Amniotic stem cell (primary cell): ENCODE data around the gene SMAD5.

ENCODE experiments used
- DNase-seq: peaks from one replicate; lab custom pipeline; 2025; lab: John Stamatoyannopoulos, UW

Gene SMAD5

DNA sequence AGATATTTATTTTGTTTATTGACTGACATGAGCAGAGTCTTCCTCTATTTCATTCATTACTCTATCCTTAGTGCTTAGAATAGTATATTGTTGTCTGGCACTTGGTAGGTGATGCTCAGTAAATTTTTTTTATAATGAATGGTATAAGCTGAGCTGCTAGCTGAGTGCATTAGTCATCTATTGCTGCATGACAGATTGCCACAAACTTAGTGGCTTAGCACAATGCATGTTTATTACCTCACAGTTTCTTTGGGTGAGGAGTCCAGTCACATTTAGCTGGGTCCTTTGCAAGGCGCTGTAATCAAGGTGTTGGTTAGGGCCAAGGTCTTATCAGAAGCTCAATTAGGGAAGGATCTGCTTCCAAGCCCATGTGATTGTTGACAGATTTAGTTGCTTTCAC is 23.1 kb downstream of the SMAD5 start:
- no peak for DNase-seq

DNA sequence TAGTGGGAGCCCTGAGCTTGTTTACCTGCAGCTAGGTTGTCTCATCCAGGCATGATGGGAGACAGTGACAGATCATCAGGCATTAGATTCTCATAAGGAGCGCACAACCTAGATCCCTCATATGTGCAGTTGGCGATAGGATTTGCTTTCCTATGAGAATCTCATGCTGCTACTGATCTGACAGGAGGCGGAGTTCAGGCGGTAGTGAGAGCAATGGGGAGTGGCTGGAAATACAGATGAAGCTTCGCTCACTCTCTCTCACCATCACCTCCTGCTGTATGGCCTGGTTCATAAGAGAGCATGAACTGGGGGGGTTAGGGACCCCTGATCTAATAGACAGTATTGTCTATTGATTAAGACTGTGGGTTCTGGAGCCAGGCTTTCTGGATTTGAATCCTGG is 24.9 kb downstream of the SMAD5 start:
- no peak for DNase-seq

DNA sequence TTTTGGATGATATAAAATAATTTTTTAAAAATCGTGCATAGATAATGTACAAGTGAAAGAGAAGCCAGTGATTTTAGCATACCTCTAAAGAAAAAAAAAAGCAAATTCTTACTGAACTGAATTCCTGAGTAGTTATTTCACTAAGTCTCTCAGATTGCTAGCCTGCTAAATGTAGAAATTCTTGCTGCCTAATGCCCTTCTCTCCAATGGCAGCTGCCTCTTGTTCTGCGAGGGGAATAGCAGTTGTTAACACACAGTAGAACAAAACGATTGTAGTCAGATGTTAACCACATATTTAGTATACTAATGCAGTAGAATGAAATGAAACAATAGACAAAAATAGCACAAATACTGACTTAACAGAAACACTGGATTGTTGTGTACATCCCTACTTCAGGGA is 26.8 kb downstream of the SMAD5 start:
- no peak for DNase-seq

- no peak for DNase-seq
These were observed 29.4 kb downstream of the SMAD5 start for GRCh38 chr5:136162008-136162407.

GRCh38 chr5:136164226-136164625 is 31.6 kb downstream of the SMAD5 start:
- no peak for DNase-seq

GRCh38 chr5:136166909-136167308 is 34.3 kb downstream of the SMAD5 start:
- DNase-seq: no peak

DNA sequence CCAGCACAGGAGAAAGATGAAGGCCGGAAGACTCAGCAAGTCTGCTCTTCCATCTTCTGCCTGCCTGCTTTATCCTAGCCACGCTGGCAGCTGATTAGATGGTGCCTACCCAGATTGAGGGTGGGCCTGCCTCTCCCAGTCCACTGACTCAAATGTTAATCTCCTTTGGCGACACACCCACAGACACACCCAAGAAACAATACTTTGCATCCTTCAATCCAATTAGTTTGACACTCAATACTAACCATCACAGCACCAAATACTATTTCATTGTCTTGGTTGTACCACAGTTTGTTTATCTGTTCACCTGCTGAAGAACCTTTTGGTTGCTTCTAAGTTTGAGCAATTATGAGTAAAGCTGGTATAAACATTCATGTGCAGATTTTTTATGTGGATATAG is 36.6 kb downstream of the SMAD5 start:
- DNase-seq: no peak

DNA sequence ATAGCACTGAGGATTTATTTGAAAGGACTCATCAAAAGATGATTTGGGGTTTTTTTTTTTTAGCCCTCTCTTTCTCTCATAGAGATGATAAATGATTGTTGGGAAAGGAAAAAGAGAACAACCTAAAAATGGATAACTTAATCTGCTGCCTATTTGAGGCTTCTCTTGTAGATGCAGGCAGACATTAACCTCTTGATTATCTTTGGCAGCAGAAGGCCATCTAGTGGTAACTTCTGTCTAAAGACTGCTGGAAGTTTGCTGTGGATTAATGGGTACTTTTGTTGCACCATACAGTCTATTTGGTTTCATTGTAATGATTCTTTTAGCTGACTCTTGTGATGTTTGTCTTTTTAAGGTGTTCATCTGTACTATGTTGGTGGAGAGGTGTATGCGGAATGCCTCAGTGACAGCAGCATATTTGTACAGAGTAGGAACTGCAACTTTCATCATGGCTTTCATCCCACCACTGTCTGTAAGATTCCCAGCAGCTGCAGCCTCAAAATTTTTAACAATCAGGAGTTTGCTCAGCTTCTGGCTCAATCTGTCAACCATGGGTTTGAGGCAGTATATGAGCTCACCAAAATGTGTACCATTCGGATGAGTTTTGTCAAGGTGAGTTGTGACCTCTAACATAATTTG is 41.5 kb downstream of the SMAD5 start:
- no peak for DNase-seq

DNA sequence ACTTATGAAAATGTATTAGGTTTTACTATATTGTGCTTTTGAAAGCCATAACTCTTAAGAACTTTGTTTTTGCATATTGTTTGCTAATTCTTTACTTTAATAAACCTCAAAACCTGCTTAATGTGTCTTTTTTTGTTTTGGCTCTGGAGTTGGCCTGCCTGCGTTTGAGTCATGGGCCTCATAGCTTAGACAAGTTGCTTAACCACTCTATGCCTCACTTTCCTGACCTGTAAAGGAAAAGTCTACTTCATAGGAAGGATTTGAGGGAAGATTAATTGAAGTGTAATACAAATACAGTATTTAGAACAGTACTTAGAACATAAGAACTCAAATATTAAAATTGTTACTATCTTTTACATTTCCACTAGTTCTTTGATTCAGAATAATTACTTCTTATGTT is 50.0 kb downstream of the SMAD5 start:
- DNase-seq: no peak

- DNase-seq: no peak
These were observed 53.5 kb downstream of the SMAD5 start for GRCh38 chr5:136185974-136186665.

DNA sequence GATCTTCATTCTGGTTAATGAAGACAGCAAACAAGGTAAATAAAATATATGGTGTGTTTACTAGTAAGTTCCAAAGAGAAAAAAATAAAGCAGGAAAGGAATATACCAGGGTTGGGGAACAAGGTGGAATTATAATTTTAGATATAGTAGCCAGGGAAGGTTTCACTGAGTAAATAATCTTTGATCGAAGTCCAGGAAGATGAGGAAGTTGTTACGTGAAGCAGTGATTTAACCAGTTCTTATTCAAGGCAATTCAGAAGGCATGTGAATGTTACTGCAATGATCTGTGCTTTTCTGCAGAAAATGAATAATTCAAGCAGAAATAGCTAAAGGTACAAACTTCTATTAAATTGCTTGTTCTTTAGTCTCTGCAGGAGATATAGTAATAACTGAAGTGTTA is 54.2 kb downstream of the SMAD5 start:
- DNase-seq: no peak

- no peak for DNase-seq
These were observed 56.2 kb downstream of the SMAD5 start for GRCh38 chr5:136188859-136189258.

DNA sequence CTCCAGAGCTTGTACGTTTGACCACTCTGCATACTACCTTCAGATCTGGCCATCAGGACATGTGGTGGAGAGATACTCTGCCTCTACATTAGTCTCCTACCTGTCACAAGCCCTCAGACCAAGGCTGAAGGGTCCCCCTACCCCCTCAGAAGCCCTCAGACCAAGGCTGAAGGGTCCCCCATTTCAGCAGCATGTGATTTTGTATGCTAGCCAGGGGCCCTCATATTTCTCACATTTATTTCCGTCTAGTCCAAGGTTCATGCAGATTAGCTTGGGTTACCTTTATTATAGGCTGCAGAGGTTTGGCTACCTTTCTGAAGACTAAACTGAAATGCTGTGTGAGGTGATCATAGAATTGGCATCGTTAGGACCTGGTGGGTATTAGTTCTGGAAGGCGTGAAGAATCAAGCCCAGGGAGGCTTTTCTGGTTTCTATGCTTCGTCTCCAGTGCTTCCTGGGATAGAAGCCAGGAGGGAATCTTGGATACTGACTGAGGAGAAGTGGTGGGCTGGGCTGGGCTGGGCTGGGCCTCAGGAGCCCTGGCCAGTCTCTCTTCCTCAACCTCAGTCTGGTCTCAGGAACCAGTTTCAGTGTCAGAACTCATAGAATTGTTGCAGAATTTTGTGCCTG is 57.6 kb downstream of the SMAD5 start:
- no peak for DNase-seq

DNA sequence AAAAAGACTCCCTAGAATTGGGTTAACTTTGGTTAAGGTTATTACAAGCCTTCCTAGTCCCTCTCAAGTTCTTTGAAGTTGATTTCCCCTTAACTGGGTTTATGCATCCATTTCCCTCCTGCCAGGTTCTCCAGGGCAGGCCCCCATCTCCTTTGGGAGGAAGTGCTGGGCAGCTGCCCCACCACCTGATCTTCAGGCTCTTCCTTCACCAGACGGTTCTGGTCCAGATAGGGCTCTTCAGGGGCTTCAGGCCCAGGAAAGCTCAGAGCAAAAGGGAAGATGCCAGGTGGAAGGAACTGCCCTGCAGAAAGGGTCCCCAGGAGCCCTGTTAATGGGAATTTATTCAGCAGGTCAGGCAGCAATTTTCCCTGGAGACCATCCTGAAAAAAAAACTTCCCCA is 58.3 kb downstream of the SMAD5 start:
- no peak for DNase-seq

DNA sequence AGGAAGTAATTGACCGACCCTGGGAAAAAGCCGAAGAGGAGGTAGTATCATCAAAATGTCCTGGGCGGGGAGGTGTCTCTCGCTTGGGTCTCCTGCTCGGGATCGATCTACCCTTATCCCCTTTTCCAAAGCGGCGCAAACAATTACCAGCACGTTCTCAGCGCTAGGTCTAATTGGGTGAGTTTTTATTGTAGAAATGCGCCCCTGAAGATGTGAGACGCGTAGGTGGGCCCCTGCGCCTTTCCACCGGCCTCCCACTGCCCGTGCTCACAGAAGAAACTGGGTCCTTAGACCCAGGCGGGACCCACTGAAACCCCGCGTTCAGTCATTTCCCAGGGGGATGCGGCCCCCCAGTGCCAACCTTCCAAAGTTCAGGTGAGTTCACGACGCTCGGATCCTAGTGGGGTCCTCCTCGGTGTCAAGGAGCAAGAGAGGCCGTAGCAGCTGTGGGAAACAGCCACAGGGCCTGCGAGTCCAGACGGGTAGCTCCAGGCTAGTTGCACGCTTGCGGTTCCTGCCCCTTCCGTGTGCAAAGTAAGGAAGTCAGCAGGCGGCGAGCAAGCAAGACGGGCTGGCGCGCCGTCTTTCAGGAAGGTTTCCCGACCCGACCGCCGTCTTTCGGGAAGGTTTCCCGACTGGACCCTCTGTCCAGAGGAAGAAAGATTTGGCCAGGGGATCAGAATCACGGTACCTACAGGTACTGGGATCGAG is 58.8 kb downstream of the SMAD5 start:
- DNase-seq: no peak

DNA sequence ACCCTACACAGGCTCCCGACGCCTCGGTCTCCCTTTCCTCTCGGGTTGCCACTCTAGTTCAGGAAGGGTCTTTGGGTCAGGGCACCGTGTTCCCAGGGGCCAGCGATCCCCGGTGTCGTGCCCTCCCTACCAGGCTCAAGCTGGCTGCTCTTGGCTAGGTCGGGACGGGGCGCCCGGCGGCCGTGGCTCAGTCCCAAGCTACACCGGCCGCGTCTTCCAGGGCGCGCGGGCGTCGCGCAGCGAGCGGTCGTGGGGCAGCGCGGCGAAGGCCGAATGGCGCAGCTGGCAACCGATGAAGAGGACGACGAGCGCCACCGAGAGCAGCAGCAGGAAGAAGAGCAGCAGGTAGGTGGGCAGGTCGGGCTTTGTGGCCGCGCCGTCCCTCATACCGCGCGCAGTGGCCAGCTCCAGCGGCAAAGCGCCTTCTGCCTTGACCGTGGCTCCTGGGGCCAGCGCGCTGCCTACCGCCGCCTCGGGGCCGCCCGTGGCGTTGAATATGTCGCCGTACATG is 59.4 kb downstream of the SMAD5 start:
- DNase-seq: no peak

GRCh38 chr5:136192526-136193321 is 60.1 kb downstream of the SMAD5 start, which contains the start of gene SMIM32:
Gene SMIM32 (minus strand): TSS chr5:136193162. CDS start chr5:136192524, 638 bp downstream.
- no peak for DNase-seq

DNA sequence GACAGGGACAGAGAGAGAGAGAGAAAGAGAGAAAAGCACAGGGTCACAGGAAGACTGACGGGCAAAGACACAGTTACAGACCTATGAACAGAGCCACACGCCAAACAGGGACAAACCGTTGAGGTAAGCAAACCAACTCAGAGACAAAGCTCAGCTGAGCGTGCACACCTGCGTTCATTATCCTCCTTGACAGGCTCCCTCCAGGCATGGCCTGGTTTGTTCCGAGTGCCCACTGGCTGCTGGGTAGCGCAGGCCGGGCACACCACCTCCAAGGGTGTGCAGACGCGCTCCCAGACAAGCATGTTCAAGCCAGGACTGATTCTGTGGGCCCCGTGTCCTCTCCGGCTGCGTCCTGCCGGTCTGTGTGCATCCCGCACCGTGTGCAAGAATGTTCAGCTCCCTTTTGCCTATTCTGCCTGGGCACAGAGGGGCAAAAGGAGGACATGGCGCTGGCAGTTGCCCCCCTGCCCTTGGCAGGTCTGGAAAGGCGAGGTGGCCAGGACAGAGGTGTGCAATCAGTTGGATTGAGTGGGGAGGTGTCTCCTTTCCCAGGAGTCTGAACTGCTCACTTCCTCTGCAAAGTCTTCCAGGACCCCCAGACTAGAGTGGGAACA is 60.8 kb downstream of the SMAD5 start:
- DNase-seq: no peak

GRCh38 chr5:136194576-136194975 is 61.9 kb downstream of the SMAD5 start:
- no peak for DNase-seq

DNA sequence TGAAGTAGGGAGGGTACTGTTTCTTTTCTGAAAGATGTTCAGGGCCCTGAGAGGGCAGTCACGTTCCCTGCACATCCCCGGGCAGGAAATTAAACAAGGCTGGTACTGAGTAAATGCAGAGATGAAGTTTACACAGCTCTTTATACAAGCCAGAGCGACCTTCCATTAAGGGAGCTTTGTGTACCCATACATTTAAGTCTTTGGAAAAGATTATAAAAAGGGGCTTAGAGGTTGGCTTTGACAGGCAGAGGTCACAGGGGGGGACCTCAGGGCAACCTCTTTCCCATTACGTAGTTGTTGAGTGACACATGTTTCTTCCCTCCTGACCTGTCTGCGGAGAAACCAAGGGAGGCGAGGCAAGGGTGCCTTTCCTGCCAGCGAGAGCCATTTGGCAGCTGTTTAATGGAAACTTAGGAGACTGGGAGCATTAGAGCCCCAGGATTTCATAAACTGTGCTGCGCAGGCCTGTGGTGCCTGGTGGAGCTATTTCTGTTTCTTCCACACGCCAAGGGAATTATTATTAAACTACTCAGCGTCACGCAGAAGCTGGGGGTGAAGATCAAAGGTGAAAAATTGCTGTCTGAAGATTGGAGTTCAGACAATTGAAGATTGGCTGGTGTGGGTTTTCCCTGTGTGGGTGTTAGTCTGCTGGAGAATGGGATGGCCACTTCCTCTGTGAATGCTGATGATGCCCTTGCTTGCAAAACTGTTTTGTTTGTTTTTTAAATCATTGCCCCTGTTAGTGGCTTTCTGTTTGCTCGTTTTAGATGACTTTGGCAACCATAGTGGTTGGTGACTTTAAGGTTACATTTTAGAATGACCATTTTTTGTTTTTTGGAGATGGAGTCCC is 63.6 kb downstream of the SMAD5 start:
- DNase-seq: no peak
